GM12878 (cell line): ENCODE results near the gene SAMHD1. TPM values are rescaled to one million over a fixed set of nuclear protein-coding genes. Genes with fewer than 3 reads are reported as not detected.
"Not testable (repeated sequence)": the region's sequence is repeated elsewhere in the genome, so short reads cannot be mapped to it uniquely, and the experiment has no call there.

Source experiments
- ATAC-seq: fragments of 200-7000 bp; cut with Tn5 transposase; 3 replicates; pipeline ENCODE4 v1.9.1; 2020; ENCODE audit warnings: mild to moderate bottlenecking, moderate library complexity
- BruUV-seq: library from RNA; stranded (reverse); fragments of 400-500 nt; replicated peaks from 2 replicates; lab custom pipeline; 2021; lab: Mats Ljungman, UMichigan
- CTCF ChIA-PET: fragments of 300-600 bp; sonication (Branson Sonifier 250); formaldehyde crosslinking; extraction: SDS; loops from one replicate; lab custom pipeline; 2021; ENCODE audit warnings: inconsistent platforms; lab: Yijun Ruan, JAX
- POLR2A ChIA-PET: fragments of 350-600 bp; formaldehyde crosslinking; extraction: SDS; loops from one replicate; lab custom pipeline; 2021; ENCODE audit warnings: inconsistent platforms; lab: Charles Lee
- RAD21 ChIA-PET: fragments of 300-600 bp; sonication (Branson Sonifier 250); formaldehyde crosslinking; loops from one replicate; lab custom pipeline; 2023; ENCODE audit warnings: antibody characterized with exemption; ENCODE audit not compliant: unreplicated experiment; lab: Charles Lee
- SMC1A ChIA-PET: fragments of 300-600 bp; sonication (Branson Sonifier 250); formaldehyde crosslinking; loops from one replicate; lab custom pipeline; 2023; ENCODE audit not compliant: unreplicated experiment, uncharacterized antibody; lab: Charles Lee
- DNase-seq: peaks from one replicate; pipeline ENCODE4 v3.0.0-alpha.2; 2011; ENCODE audit warnings: low read depth, low spot score
- FAIRE-seq: peaks from 3 replicates; lab custom pipeline; 2011; peaks lifted over from hg19 to GRCh38; lab: Jason Lieb, UNC
- H2AFZ ChIP-seq: 2 replicates; pipeline ENCODE4 v1.6.0; 2011; ENCODE audit warnings: low read depth, low read length, control low read depth; ENCODE audit not compliant: control insufficient read depth
- H3K27ac ChIP-seq: 2 replicates; pipeline ENCODE4 v1.5.1; 2011; ENCODE audit warnings: control low read depth; ENCODE audit not compliant: control insufficient read depth, insufficient read depth
- H3K27me3 ChIP-seq, 2 experiments: replicated peaks in 1 of 2; 2 replicates each; pipeline versions ENCODE4 v1.6.0 to v1.6.1; 2011; ENCODE audit warnings: low read length in 1 of 2; ENCODE audit not compliant: control insufficient read depth in 2 of 2, insufficient read depth in 2 of 2
- H3K36me3 ChIP-seq, 2 experiments: 2 replicates each; pipeline ENCODE4 v1.5.1; 2011; ENCODE audit warnings: low read length in 1 of 2; ENCODE audit not compliant: control insufficient read depth in 2 of 2, insufficient read depth in 2 of 2
- H3K4me1 ChIP-seq: 2 replicates; pipeline ENCODE4 v1.6.1; 2011; ENCODE audit warnings: mild to moderate bottlenecking, low read length, moderate library complexity, mixed read lengths; ENCODE audit not compliant: control insufficient read depth, insufficient read depth
- H3K4me2 ChIP-seq: 2 replicates; pipeline ENCODE4 v1.6.0; 2011; ENCODE audit warnings: control low read depth; ENCODE audit not compliant: control insufficient read depth, insufficient read depth
- H3K4me3 ChIP-seq: fragments of 200-600 bp; sonication (generic); 2 replicates; pipeline ENCODE4 v1.5.1; 2016
- H3K79me2 ChIP-seq: 2 replicates; pipeline ENCODE4 v1.6.0; 2011; ENCODE audit warnings: low read length; ENCODE audit not compliant: control insufficient read depth, insufficient read depth
- H3K9ac ChIP-seq: 2 replicates; pipeline ENCODE4 v1.8.0; 2011; ENCODE audit warnings: low read length, control low read depth, mixed read lengths; ENCODE audit not compliant: control insufficient read depth, insufficient read depth
- H3K9me3 ChIP-seq: replicated peaks from 3 replicates; pipeline ENCODE4 v1.5.1; 2011; ENCODE audit warnings: mild to moderate bottlenecking, low read length; ENCODE audit not compliant: control insufficient read depth, insufficient read depth
- H4K20me1 ChIP-seq: 2 replicates; pipeline ENCODE4 v1.6.0; 2011; ENCODE audit not compliant: control insufficient read depth, insufficient read depth
- ASH2L ChIP-seq: fragments of 300-600, 200-600 bp; sonication (generic); IDR thresholded peaks from 2 replicates; pipeline ENCODE4 v1.6.1; 2017; ENCODE audit warnings: low read depth, mild to moderate bottlenecking, borderline replicate concordance
- ESRRA ChIP-seq: IDR thresholded peaks from 2 replicates; pipeline ENCODE4 v1.6.1; 2012; ENCODE audit warnings: mild to moderate bottlenecking, low read length, improper control_type of control experiment
- JUND ChIP-seq: IDR thresholded peaks from 2 replicates; pipeline ENCODE4 v1.6.1; 2012; ENCODE audit warnings: low read depth, mild to moderate bottlenecking, low read length, improper control_type of control experiment, moderate library complexity
- POLR2AphosphoS2 ChIP-seq: IDR thresholded peaks from 2 replicates; pipeline ENCODE4 v1.6.1; 2011; ENCODE audit warnings: low read depth, mild to moderate bottlenecking, low read length, improper control_type of control experiment, moderate library complexity
- SUPT20H ChIP-seq: IDR thresholded peaks from 2 replicates; pipeline ENCODE4 v1.6.1; 2011; ENCODE audit warnings: low read depth, mild to moderate bottlenecking, low read length, moderate library complexity, borderline replicate concordance; ENCODE audit not compliant: control insufficient read depth
- WGBS: methylation state at CpG from one replicate; pipeline ENCODE4 v1.1.6; 2016; ENCODE audit warnings: low lambda C conversion rate; ENCODE audit not compliant: insufficient replicate concordance, insufficient coverage; ENCODE audit errors: missing lambda C conversion rate; 5-methylcytosine and 5-hydroxymethylcytosine counted together
- in situ Hi-C: fragments of 300-500 bp; cut with MboI; formaldehyde crosslinking; loops from 9 replicates; pipeline ENCODE4 v1.14.3; 2018; ENCODE audit warnings: mixed read lengths
- intact Hi-C: fragments of 100-400 bp; cut with micrococcal nuclease; formaldehyde crosslinking; loops from one replicate; pipeline ENCODE4 v1.14.2; 2022; ENCODE audit not compliant: unreplicated experiment
- polyA plus RNA-seq, 11 experiments: library from polyadenylated mRNA; depleted of rRNA in 4 of 11; unstranded in 6 of 11; stranded (reverse) in 5 of 11; fragments of >200 nt; fragmentation: Nextera tagmentation in 4 of 11; fragmentation: Illumina TruSeq in 1 of 11; extraction: Ambion mirVana in 4 of 11; extraction: Trizol in 1 of 11; gene quantifications; 1 replicate in 1 of 11; 2 replicates in 10 of 11; pipeline versions ENCODE4 v1.2.1 to v1.2.3, GENCODE V29; 2011 to 2016; ENCODE audit warnings: inconsistent platforms in 2 of 11, missing spikeins in 2 of 11, low read depth in 1 of 11
- total RNA-seq, 4 experiments: library from RNA; depleted of rRNA in 3 of 4; stranded (reverse); fragments of >200 nt in 3 of 4; fragmentation: Illumina TruSeq in 1 of 4; extraction: Trizol in 1 of 4; gene quantifications; 2 replicates each; pipeline versions ENCODE4 v1.2.1 to v1.2.3, GENCODE V29; 2013 to 2021
- TF ChIP-seq, protein P1 (sequence below): IDR thresholded peaks from 2 replicates; pipeline ENCODE4 v1.6.1; 2012; ENCODE audit warnings: low read depth, low read length, improper control_type of control experiment
- TF ChIP-seq, protein P2 (sequence below): IDR thresholded peaks from 2 replicates; pipeline ENCODE4 v1.6.1; 2012; ENCODE audit warnings: mild to moderate bottlenecking, low read depth, low read length
- TF ChIP-seq, protein P3 (sequence below): IDR thresholded peaks from 2 replicates; pipeline ENCODE4 v1.6.1; 2012; ENCODE audit warnings: low read depth, low read length, improper control_type of control experiment

SAMHD1 gene
- total and polyA plus RNA-seq, 10 of the 15 experiments (the other 5 are each of a cell fraction or from before 2014, with no cell fraction given): 20.5 to 47.9 (median 38.8) TPM

DNA sequence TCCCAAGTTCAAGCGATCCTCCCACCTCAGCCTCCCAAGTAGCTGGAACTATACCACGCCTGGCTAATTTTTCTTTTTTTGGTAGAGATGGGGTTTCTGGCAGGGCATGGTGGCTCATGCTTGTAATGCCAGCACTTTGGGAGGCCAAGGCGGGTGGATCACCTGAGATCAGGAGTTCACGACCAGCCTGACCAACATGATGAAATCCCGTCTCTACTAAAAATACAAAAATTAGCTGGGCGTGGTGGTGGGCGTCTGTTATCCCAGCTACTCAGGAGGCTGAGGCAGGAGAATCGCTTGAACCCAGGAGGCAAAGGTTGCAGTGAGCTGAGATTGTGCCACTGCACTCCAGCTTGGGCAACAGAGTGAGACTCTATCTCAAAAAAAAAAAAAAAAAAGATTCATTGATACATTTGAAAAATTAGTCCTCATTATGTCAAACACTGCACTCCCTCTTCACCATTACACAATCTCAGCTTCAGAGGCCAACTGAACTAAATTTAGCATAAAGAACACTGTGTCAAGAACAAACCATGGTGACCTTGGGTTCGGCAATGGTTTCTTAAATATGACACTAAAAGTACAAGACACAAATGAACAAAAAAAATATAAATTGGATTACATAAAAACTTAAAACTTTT, 14.6 kb downstream of the SAMHD1 start:
- FAIRE-seq, H3K4me3 ChIP-seq, H3K27ac ChIP-seq, H3K4me1 ChIP-seq, H3K79me2 ChIP-seq, ATAC-seq, BruUV-seq, RAD21 ChIA-PET, H3K27me3 ChIP-seq, in situ Hi-C loops, H3K4me2 ChIP-seq, H3K9ac ChIP-seq, intact Hi-C loops, H3K9me3 ChIP-seq, DNase-seq, POLR2A ChIA-PET, H4K20me1 ChIP-seq, H2AFZ ChIP-seq: not testable (repeated sequence)
- SMC1A ChIA-PET: interaction anchor here (1.4 kb wide), 1 partner anchor 19 kb away, joined by 3 read pairs; no protein-coding TSS in a partner anchor
- peaks cover 1 to 10% of the 10 kb centered on the region in 2 experiments; a peak in 3 of 4 replicates for H3K36me3 ChIP-seq
- 88% methylated on average over 9 of the region's 9 CpGs for WGBS
- CTCF ChIA-PET: interaction anchor here (1.1 kb wide), 1 partner anchor 18 kb away, joined by 4 read pairs; no protein-coding TSS in a partner anchor

DNA sequence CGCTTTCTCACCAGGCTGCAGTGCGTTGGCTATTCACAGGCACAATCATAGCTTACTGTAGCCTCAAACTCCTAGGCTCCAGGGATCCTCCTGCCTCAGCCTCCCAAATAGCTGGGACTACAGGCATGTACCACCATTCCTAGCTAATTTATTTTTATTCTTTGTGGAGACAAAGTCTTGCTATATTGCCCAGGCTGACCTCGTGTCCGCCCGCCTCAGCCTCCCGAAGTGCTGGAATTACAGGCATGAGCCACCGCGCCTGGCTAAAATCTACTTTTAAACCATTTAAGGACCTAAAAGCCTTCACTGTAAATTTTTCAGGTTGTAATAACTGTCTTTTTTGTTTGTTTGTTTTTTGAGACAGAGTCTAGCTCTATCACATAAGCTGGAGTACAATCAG, 15.2 kb downstream of the SAMHD1 start:
- intact Hi-C loops (no loop called here), in situ Hi-C loops (no loop called here)
- ChIA-PET POLR2A (no interaction called here), RAD21 (no interaction called here), CTCF (interaction anchor here (1.1 kb wide), 1 partner anchor 17 kb away, joined by 4 read pairs; no protein-coding TSS in a partner anchor), SMC1A (no interaction called here)
- Histone ChIP-seq H3K9me3 (no peaks in the 10 kb centered on the region), H3K4me3 (no peak overlapping the region), H4K20me1 (no peaks in the 10 kb centered on the region), H2AFZ (no peak overlapping the region), H3K27ac (no peak overlapping the region), H3K4me1 (no peaks in the 10 kb centered on the region), H3K79me2 (no peaks in the 10 kb centered on the region), H3K9ac (no peak overlapping the region), H3K36me3 (peaks cover 1 to 10% of the 10 kb centered on the region in 2 experiments; a peak in 3 of 4 replicates), H3K27me3 (no peaks in the 10 kb centered on the region), H3K4me2 (no peak overlapping the region)
- no peak for ATAC-seq
- WGBS: 92% methylated on average over 8 of the region's 8 CpGs
- no peak for FAIRE-seq
- no TSS peak for BruUV-seq
- DNase-seq: no peak
- TF ChIP-seq ESRRA (no peak), POLR2AphosphoS2 (no peak), SUPT20H (no peak), ASH2L (no peak), JUND (no peak)
- TF ChIP-seq, protein P1, sequence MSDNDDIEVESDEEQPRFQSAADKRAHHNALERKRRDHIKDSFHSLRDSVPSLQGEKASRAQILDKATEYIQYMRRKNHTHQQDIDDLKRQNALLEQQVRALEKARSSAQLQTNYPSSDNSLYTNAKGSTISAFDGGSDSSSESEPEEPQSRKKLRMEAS: no peak
- TF ChIP-seq, protein P2, sequence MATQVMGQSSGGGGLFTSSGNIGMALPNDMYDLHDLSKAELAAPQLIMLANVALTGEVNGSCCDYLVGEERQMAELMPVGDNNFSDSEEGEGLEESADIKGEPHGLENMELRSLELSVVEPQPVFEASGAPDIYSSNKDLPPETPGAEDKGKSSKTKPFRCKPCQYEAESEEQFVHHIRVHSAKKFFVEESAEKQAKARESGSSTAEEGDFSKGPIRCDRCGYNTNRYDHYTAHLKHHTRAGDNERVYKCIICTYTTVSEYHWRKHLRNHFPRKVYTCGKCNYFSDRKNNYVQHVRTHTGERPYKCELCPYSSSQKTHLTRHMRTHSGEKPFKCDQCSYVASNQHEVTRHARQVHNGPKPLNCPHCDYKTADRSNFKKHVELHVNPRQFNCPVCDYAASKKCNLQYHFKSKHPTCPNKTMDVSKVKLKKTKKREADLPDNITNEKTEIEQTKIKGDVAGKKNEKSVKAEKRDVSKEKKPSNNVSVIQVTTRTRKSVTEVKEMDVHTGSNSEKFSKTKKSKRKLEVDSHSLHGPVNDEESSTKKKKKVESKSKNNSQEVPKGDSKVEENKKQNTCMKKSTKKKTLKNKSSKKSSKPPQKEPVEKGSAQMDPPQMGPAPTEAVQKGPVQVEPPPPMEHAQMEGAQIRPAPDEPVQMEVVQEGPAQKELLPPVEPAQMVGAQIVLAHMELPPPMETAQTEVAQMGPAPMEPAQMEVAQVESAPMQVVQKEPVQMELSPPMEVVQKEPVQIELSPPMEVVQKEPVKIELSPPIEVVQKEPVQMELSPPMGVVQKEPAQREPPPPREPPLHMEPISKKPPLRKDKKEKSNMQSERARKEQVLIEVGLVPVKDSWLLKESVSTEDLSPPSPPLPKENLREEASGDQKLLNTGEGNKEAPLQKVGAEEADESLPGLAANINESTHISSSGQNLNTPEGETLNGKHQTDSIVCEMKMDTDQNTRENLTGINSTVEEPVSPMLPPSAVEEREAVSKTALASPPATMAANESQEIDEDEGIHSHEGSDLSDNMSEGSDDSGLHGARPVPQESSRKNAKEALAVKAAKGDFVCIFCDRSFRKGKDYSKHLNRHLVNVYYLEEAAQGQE: no peak
- TF ChIP-seq, protein P3, sequence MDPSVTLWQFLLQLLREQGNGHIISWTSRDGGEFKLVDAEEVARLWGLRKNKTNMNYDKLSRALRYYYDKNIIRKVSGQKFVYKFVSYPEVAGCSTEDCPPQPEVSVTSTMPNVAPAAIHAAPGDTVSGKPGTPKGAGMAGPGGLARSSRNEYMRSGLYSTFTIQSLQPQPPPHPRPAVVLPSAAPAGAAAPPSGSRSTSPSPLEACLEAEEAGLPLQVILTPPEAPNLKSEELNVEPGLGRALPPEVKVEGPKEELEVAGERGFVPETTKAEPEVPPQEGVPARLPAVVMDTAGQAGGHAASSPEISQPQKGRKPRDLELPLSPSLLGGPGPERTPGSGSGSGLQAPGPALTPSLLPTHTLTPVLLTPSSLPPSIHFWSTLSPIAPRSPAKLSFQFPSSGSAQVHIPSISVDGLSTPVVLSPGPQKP: no peak
